ENCODE data around the gene TMEM39B. TPM values are rescaled to one million over a fixed set of nuclear protein-coding genes. Genes with fewer than 3 reads are reported as not detected.

The TMEM39B gene
- total RNA-seq, 1 experiment from 2014 or later = 18.8 TPM

GRCh38 chr1:32094746-32095521, 22.2 kb downstream of the TMEM39B start:
- Mint-ChIP-seq H3K4me3 (no peak overlapping the region), H3K27ac (no peak overlapping the region), H3K36me3 (peaks cover 60% of the 10 kb centered on the region), H3K27me3 (ENCODE audit: low read depth) (no peaks in the 10 kb centered on the region), H3K9me3 (no peaks in the 10 kb centered on the region), H3K4me1 (0 out of 2 replicates have a peak, but pooled peaks cover 5% of the 10 kb centered on the region)
- ATAC-seq (no peak), DNase-seq (ENCODE audit: low spot score) (no peak)
- ChIA-PET CTCF (no interaction called here), POLR2A (no interaction called here)
- TF ChIP-seq PRRX2 (CRISPR knock-in tag; IDR thresholded peaks at IDR 0.05) = no peak
- no peak for TF ChIP-seq NFYB (CRISPR knock-in tag; conservative IDR thresholded peaks at IDR 0.05; ENCODE audit: low read depth)
- no peak for TF ChIP-seq ZNF317 (CRISPR knock-in tag; IDR thresholded peaks at IDR 0.05; ENCODE audit: borderline replicate concordance, low read depth)
- TF ChIP-seq GRHL2 (CRISPR knock-in tag; IDR thresholded peaks at IDR 0.05; ENCODE audit: insufficient replicate concordance, severe bottlenecking) = no peak
- no peak for TF ChIP-seq SP1 (CRISPR knock-in tag; conservative IDR thresholded peaks at IDR 0.05)
- TF ChIP-seq EMX1 (CRISPR knock-in tag; IDR thresholded peaks at IDR 0.05) = no peak
- TF ChIP-seq CBFB (CRISPR knock-in tag; IDR thresholded peaks at IDR 0.05; ENCODE audit: low read depth) = no peak
- TF ChIP-seq, protein P1, sequence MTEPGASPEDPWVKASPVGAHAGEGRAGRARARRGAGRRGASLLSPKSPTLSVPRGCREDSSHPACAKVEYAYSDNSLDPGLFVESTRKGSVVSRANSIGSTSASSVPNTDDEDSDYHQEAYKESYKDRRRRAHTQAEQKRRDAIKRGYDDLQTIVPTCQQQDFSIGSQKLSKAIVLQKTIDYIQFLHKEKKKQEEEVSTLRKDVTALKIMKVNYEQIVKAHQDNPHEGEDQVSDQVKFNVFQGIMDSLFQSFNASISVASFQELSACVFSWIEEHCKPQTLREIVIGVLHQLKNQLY (CRISPR knock-in tag; IDR thresholded peaks at IDR 0.05) = no peak
- TF ChIP-seq CDX4 (CRISPR knock-in tag; IDR thresholded peaks at IDR 0.05; ENCODE audit: borderline replicate concordance) = no peak

GRCh38 chr1:32099426-32099825, 26.7 kb downstream of the TMEM39B start:
- DNase-seq (ENCODE audit: low spot score) (no peak), ATAC-seq (no peak)
- Mint-ChIP-seq H3K27ac (no peak overlapping the region), H3K4me3 (no peak overlapping the region), H3K9me3 (no peaks in the 10 kb centered on the region), H3K36me3 (peaks cover 44% of the 10 kb centered on the region), H3K27me3 (ENCODE audit: low read depth) (no peaks in the 10 kb centered on the region), H3K4me1 (no peaks in the 10 kb centered on the region)
- ChIA-PET CTCF (interaction anchor here (0.7 kb wide), 1 partner anchor 9 kb away, joined by 3 read pairs; the partner anchor contains the start of gene KPNA6), POLR2A (no interaction called here)
- TF ChIP-seq TEAD1 (CRISPR knock-in tag; IDR thresholded peaks at IDR 0.05) (no peak), ZNF138 (CRISPR knock-in tag; conservative IDR thresholded peaks at IDR 0.05) (no peak), ZNF219 (CRISPR knock-in tag; IDR thresholded peaks at IDR 0.05; ENCODE audit: borderline replicate concordance) (no peak), SMAD3 (CRISPR knock-in tag; IDR thresholded peaks at IDR 0.05; ENCODE audit: borderline replicate concordance) (no peak)

DNA sequence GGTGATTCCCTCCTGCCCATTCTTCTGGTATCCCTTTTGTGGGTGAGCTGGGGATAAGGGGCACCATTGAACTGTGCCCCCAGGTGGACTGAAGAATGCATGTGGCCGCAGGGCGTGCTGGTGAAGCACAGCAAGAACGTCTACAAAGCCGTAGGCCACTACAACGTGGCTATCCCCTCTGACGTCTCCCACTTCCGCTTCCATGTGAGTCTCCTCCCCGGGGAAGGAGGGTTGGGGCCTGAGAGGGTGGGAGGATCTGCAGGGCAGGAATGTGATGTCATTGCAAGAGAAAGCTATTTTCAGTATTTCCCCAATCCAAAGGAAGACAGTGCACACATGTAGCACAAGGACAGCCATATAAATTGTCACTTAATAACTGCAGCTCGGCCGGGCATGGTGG, 27.6 kb downstream of the TMEM39B start:
- Mint-ChIP-seq H3K4me1 (no peaks in the 10 kb centered on the region), H3K4me3 (no peak overlapping the region), H3K27ac (no peak overlapping the region), H3K36me3 (peaks cover 35% of the 10 kb centered on the region), H3K9me3 (no peaks in the 10 kb centered on the region), H3K27me3 (ENCODE audit: low read depth) (no peaks in the 10 kb centered on the region)
- POLR2A ChIA-PET = no interaction called here
- CTCF ChIA-PET = interaction anchor here (0.7 to 1.5 kb wide), 2 partner anchors 9 to 88 kb away, joined by 3 to 6 read pairs; no protein-coding TSS in a partner anchor
- DNase-seq (ENCODE audit: low spot score) (no peak), ATAC-seq (no peak)
- TF ChIP-seq, protein P2, sequence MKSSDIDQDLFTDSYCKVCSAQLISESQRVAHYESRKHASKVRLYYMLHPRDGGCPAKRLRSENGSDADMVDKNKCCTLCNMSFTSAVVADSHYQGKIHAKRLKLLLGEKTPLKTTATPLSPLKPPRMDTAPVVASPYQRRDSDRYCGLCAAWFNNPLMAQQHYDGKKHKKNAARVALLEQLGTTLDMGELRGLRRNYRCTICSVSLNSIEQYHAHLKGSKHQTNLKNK (CRISPR knock-in tag; IDR thresholded peaks at IDR 0.05) = no peak
- TF ChIP-seq ZBTB21 (CRISPR knock-in tag; IDR thresholded peaks at IDR 0.05; ENCODE audit: borderline replicate concordance) (no peak), SMAD4 (CRISPR knock-in tag; IDR thresholded peaks at IDR 0.05) (no peak)
